ENCODE measurements around the gene OR4D5. TPM values are rescaled to one million over a fixed set of nuclear protein-coding genes. Genes with fewer than 3 reads are reported as not detected.

OR4D5 gene
- total and polyA plus RNA-seq, 10 donors: not detected

GRCh38 chr11:123903932-123904331 lies 35.5 kb upstream of the OR4D5 start:
- no peak for DNase-seq
- Histone ChIP-seq H3K27ac (no peak overlapping the region), H3K36me3 (no peaks in the 10 kb centered on the region), H3K4me1 (no peaks in the 10 kb centered on the region), H3K4me3 (no peak overlapping the region), H3K9me3 (no peaks in the 10 kb centered on the region), H3K27me3 (replicated peaks in 1 of 7) (no peaks in the 10 kb centered on the region)
- no peak for TF ChIP-seq POLR2A (IDR thresholded peaks at IDR 0.05)
- no peak for TF ChIP-seq POLR2AphosphoS5 (IDR thresholded peaks at IDR 0.05)
- TF ChIP-seq, protein P1, sequence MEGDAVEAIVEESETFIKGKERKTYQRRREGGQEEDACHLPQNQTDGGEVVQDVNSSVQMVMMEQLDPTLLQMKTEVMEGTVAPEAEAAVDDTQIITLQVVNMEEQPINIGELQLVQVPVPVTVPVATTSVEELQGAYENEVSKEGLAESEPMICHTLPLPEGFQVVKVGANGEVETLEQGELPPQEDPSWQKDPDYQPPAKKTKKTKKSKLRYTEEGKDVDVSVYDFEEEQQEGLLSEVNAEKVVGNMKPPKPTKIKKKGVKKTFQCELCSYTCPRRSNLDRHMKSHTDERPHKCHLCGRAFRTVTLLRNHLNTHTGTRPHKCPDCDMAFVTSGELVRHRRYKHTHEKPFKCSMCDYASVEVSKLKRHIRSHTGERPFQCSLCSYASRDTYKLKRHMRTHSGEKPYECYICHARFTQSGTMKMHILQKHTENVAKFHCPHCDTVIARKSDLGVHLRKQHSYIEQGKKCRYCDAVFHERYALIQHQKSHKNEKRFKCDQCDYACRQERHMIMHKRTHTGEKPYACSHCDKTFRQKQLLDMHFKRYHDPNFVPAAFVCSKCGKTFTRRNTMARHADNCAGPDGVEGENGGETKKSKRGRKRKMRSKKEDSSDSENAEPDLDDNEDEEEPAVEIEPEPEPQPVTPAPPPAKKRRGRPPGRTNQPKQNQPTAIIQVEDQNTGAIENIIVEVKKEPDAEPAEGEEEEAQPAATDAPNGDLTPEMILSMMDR (IDR thresholded peaks at IDR 0.05 in 8 of 11, conservative IDR thresholded peaks at IDR 0.05 in 3 of 11): no peak
- intact Hi-C loops (cut with DNase I; ENCODE audit: low total_unique reads): no loop called here
- 59 to 64% (median 63%) methylated on average over 2 of the region's 2 CpGs for WGBS, 5 donors

DNA sequence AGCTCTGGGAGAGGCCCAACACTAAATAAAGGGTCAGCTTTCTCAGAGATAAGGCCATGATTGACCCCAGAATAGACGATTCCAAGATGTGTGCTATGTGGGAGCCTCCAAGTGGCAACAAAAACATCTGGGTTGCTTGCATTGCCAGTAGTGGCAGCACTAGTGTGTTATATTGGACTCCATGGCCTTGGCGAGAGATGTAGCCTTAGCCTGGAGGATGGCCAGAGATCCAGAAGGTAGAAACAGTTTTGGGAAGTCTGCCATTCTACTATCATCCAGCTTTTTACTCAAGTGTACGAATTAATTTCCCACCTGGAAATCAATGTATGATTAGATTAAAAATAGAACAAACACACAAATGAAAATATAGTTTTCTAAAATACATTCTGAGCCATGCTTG lies 34.5 kb upstream of the OR4D5 start:
- 73 to 87% (median 80%) methylated on average over 3 of the region's 3 CpGs for WGBS, 5 donors
- intact Hi-C loops (cut with DNase I; ENCODE audit: low total_unique reads): no loop called here
- Histone ChIP-seq H3K27me3 (replicated peaks in 1 of 7) (no peaks in the 10 kb centered on the region), H3K27ac (no peak overlapping the region), H3K9me3 (no peaks in the 10 kb centered on the region), H3K4me3 (no peak overlapping the region), H3K4me1 (no peaks in the 10 kb centered on the region), H3K36me3 (no peaks in the 10 kb centered on the region)
- no peak for TF ChIP-seq POLR2A (IDR thresholded peaks at IDR 0.05)
- DNase-seq: no peak

DNA sequence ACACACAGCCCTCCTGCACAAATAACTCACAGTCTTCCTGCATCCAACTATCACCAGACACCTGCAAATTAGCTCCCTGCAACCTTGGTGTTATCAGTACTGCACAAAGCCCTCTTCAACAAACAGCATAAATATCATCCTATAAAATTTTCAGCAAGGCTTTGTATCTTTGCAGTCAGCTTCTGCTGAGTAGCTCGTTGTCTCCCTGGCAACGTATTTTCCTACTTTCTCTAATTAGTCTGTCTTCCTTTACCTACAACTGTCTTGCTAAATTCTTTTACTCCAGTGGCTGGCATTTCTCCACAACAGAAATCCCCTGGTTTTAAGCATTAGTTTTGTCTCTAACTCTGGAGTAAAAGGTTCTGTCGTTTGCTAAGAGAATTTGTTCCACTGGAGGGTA lies 33.6 kb upstream of the OR4D5 start:
- Histone ChIP-seq H3K9me3 (no peaks in the 10 kb centered on the region), H3K27ac (no peak overlapping the region), H3K36me3 (no peaks in the 10 kb centered on the region), H3K27me3 (replicated peaks in 1 of 7) (no peaks in the 10 kb centered on the region), H3K4me3 (no peak overlapping the region), H3K4me1 (no peaks in the 10 kb centered on the region)
- 57 to 80% (median 69%) methylated on average over 3 of the region's 3 CpGs for WGBS, 5 donors
- TF ChIP-seq POLR2A (IDR thresholded peaks at IDR 0.05): no peak
- DNase-seq: no peak
- intact Hi-C loops (cut with DNase I; ENCODE audit: low total_unique reads): no loop called here

DNA sequence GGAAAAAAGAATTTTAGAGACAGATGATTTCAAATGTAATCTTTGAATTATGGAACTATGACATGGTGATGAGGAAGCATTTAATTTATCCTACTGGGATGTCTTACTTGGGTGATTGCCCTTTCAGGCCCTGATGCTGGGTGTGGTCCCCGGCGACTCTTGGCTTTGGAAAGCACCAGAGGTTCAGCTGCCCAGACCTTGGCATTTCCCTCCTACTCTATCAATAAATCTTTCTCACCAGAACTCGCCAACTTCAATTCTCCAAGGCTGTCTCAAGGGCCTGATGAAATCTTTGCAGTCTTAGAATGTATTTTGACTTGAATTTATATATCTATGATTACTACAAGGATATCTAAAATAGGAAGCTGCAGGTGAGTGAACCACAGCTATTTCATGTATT lies 18.5 kb upstream of the OR4D5 start:
- WGBS, 5 donors: 63 to 79% (median 74%) methylated on average over 3 of the region's 3 CpGs
- Histone ChIP-seq H3K4me3 (no peak overlapping the region), H3K27ac (no peak overlapping the region), H3K4me1 (no peaks in the 10 kb centered on the region), H3K36me3 (no peaks in the 10 kb centered on the region), H3K9me3 (no peaks in the 10 kb centered on the region), H3K27me3 (replicated peaks in 1 of 7) (no peaks in the 10 kb centered on the region)
- intact Hi-C loops (cut with DNase I; ENCODE audit: low total_unique reads): no loop called here
- TF ChIP-seq, protein P1 (IDR thresholded peaks at IDR 0.05 in 8 of 11, conservative IDR thresholded peaks at IDR 0.05 in 3 of 11): no peak
- TF ChIP-seq POLR2A (IDR thresholded peaks at IDR 0.05) (no peak), POLR2AphosphoS5 (IDR thresholded peaks at IDR 0.05) (no peak)
- DNase-seq: no peak

DNA sequence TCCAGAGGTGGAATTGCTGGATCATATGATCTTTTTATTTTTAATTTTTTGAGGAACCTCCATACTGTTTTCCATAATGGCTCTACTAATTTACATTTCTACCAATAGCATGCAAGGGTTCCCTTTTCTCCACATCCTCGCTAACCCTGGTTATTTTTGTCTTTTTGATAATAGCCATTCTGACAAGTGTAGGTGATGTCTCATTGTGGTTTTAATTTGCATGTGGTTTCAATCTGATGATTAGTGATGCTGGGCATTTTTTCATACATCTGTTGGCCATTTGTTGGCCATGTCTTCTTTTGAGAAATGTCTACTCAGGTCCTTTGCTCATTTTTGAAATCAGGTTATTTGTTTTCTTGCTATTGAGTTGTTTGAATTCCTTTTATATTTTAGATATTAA lies 15.4 kb upstream of the OR4D5 start:
- H3K27me3 ChIP-seq (replicated peaks in 1 of 7): no peaks in the 10 kb centered on the region
- H3K4me3 ChIP-seq: no peak overlapping the region
- H3K9me3 ChIP-seq: no peaks in the 10 kb centered on the region
- no peaks in the 10 kb centered on the region for H3K4me1 ChIP-seq
- intact Hi-C loops (cut with DNase I; ENCODE audit: low total_unique reads): no loop called here
- H3K36me3 ChIP-seq: no peaks in the 10 kb centered on the region
- WGBS, 5 donors: 65 to 82% (median 75%) methylated on average over 1 of the region's 1 CpG
- TF ChIP-seq POLR2AphosphoS5 (IDR thresholded peaks at IDR 0.05) (no peak), POLR2A (IDR thresholded peaks at IDR 0.05) (no peak)
- TF ChIP-seq, protein P1 (IDR thresholded peaks at IDR 0.05 in 8 of 11, conservative IDR thresholded peaks at IDR 0.05 in 3 of 11): no peak
- no peak overlapping the region for H3K27ac ChIP-seq
- DNase-seq: no peak
